GM21717 (cell line): ENCODE results near the gene C3orf80.
"Not testable (repeated sequence)": the region's sequence is repeated elsewhere in the genome, so short reads cannot be mapped to it uniquely, and the experiment has no call there.

Experiments used
- ATAC-seq: cut with Tn5 transposase; IDR thresholded peaks from one replicate; pipeline ENCODE4 v1.9.1; 2021; ENCODE audit warnings: mild to moderate bottlenecking, moderate library complexity; ENCODE audit not compliant: unreplicated experiment

The C3orf80 gene

GRCh38 chr3:160225176-160226025, at the start of gene C3orf80:
C3orf80 (plus strand) TSS chr3:160225422; CDS start chr3:160225636, 214 bp downstream.
- peak; percentile 86 for ATAC-seq

- ATAC-seq: no peak
These were observed 48.3 kb upstream of the C3orf80 start for GRCh38 chr3:160176923-160177322.

GRCh38 chr3:160178661-160179060, 46.6 kb upstream of the C3orf80 start:
- not testable (repeated sequence) for ATAC-seq

- ATAC-seq: not testable (repeated sequence)
These were observed 45.8 kb upstream of the C3orf80 start for GRCh38 chr3:160179403-160179802.

- ATAC-seq: no peak
These were observed 45.3 kb upstream of the C3orf80 start for GRCh38 chr3:160179906-160180305.

GRCh38 chr3:160180581-160181216, 44.5 kb upstream of the C3orf80 start:
- no peak for ATAC-seq

- ATAC-seq: no peak
These were observed 41.7 kb upstream of the C3orf80 start for GRCh38 chr3:160183345-160184076.

GRCh38 chr3:160184655-160185054, 40.6 kb upstream of the C3orf80 start:
- no peak for ATAC-seq

GRCh38 chr3:160185751-160186150, 39.5 kb upstream of the C3orf80 start:
- no peak for ATAC-seq

GRCh38 chr3:160187288-160187687, 37.9 kb upstream of the C3orf80 start:
- no peak for ATAC-seq

GRCh38 chr3:160192310-160193029, 32.8 kb upstream of the C3orf80 start:
- ATAC-seq: no peak

GRCh38 chr3:160193644-160194192, 31.5 kb upstream of the C3orf80 start:
- ATAC-seq: no peak

- no peak for ATAC-seq
These were observed 30.8 kb upstream of the C3orf80 start for GRCh38 chr3:160194438-160194837.

GRCh38 chr3:160195106-160195505, 30.1 kb upstream of the C3orf80 start:
- ATAC-seq: no peak

GRCh38 chr3:160196511-160197104, 28.6 kb upstream of the C3orf80 start:
- no peak for ATAC-seq

- ATAC-seq: no peak
These were observed 26.1 kb upstream of the C3orf80 start for GRCh38 chr3:160199108-160199507.

- no peak for ATAC-seq
These were observed 24.9 kb upstream of the C3orf80 start for GRCh38 chr3:160200353-160200752.

GRCh38 chr3:160204396-160205011, 20.7 kb upstream of the C3orf80 start:
- ATAC-seq: not testable (repeated sequence)

- no peak for ATAC-seq
These were observed 19.6 kb upstream of the C3orf80 start for GRCh38 chr3:160205606-160206005.

GRCh38 chr3:160210341-160210740, 14.9 kb upstream of the C3orf80 start:
- no peak for ATAC-seq
